ENCODE data around the gene KRTAP10-4.

Gene KRTAP10-4

DNA sequence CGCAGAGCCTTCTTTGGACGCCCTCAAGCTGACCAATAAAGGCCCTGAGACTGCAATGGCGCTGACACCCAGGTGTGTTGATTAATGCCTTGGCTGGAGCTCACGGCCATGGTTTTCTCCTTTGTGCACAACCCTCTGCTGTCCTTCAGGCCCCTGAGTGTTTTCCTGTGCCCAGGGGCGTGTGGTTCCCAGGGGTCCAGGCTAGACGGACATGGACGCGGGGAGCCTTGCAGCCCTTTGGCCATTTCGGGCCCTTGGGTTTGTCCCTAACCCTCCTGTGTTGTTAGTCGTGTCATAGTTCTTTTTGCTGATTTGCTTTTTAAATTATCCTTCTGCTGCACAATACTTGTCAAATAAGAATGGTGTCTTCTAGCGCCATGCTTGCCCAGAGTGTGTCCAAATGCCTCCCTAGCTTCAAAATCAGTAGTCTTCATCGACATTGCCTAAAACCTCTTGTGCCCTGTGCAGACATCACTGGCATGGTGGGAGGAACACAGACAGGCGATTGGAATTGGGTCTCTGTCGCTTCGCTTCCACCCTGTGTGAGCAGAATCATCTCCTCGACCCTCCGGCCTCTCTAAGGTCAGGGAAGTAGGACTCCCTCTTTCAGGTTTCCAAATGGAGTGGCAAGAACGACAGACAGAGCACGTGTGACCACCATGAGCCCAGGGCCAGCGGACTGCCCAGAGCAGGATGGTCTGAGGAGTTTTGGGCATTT lies 1.9 kb downstream of the KRTAP10-4 start:
- no peak overlapping the region for H4K91ac ChIP-seq (ENCODE audit: low read length)
- no peaks in the 10 kb centered on the region for H3K4me1 ChIP-seq (ENCODE audit: control insufficient read depth, insufficient read depth, low read depth, low read length)
- no peak overlapping the region for H2BK12ac ChIP-seq (ENCODE audit: low read length in 2 of 2)
- no peak overlapping the region for H3K4ac ChIP-seq (ENCODE audit: low read depth in 1 of 2, low read length in 2 of 2)
- H3K27me3 ChIP-seq (ENCODE audit: control insufficient read depth in 1 of 2, insufficient read depth in 1 of 2, low read length in 2 of 2): no peaks in the 10 kb centered on the region
- no peaks in the 10 kb centered on the region for H3K36me3 ChIP-seq (ENCODE audit: control insufficient read depth in 1 of 2, insufficient read depth in 2 of 2, low read depth in 1 of 2, low read length in 2 of 2)
- no peak for DNase-seq
- no peak overlapping the region for H3K4me3 ChIP-seq (ENCODE audit: insufficient read depth in 1 of 2, low read depth in 1 of 2, low read length in 2 of 2)
- H3K9ac ChIP-seq (ENCODE audit: low read length): no peak overlapping the region
- no peak overlapping the region for H2AFZ ChIP-seq (ENCODE audit: low read depth, low read length)
- WGBS: 81% methylated on average over 19 of the region's 20 CpGs
- H3K27ac ChIP-seq (ENCODE audit: low read length, poor library complexity, severe bottlenecking): no peak overlapping the region
- no peak overlapping the region for H2BK120ac ChIP-seq (ENCODE audit: low read depth, low read length)
- H3K23ac ChIP-seq (ENCODE audit: low read length in 2 of 2): no peak overlapping the region
- no peak overlapping the region for H2AK5ac ChIP-seq (ENCODE audit: low read length, severe bottlenecking)
- no peak overlapping the region for H3K18ac ChIP-seq (ENCODE audit: low read depth in 1 of 2, low read length in 2 of 2)
- no peaks in the 10 kb centered on the region for H3K79me1 ChIP-seq (replicated peaks; ENCODE audit: low read length, poor library complexity, severe bottlenecking)
- H4K8ac ChIP-seq (ENCODE audit: low read length): no peak overlapping the region
- H3K14ac ChIP-seq (ENCODE audit: low read length in 2 of 2): no peak overlapping the region
- H3K4me2 ChIP-seq (ENCODE audit: low read length, poor library complexity, severe bottlenecking): no peak overlapping the region
- no peak overlapping the region for H2BK5ac ChIP-seq (ENCODE audit: low read depth, low read length, poor library complexity, severe bottlenecking)
- no peak overlapping the region for H2BK15ac ChIP-seq (ENCODE audit: low read depth, poor library complexity, severe bottlenecking)
- peaks cover 32% of the 10 kb centered on the region for H3K9me3 ChIP-seq (ENCODE audit: control insufficient read depth, low read length)

DNA sequence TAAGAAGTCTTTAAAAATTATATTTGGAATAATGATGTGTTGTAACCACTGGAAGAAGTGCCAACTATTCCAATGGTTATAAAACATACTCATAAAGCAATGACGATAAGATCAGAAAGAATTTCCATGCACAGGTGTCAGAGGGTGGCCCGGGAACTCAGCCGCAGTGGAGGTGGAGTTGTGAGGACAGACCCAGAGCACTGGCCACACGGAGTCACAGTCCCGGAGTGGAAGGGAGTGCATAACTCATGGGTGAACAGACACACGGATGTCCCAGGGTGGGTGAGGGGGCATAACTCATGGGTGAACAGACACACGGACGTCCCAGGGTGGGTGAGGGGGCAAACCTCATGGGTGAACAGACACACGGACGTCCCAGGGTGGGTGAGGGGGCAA lies 2.5 kb downstream of the KRTAP10-4 start:
- WGBS: 88% methylated on average over 10 of the region's 10 CpGs
- Histone ChIP-seq H3K27ac (ENCODE audit: low read length, poor library complexity, severe bottlenecking) (no peak overlapping the region), H3K27me3 (ENCODE audit: control insufficient read depth in 1 of 2, insufficient read depth in 1 of 2, low read length in 2 of 2) (no peaks in the 10 kb centered on the region), H3K4me1 (ENCODE audit: control insufficient read depth, insufficient read depth, low read depth, low read length) (no peaks in the 10 kb centered on the region), H2BK15ac (ENCODE audit: low read depth, poor library complexity, severe bottlenecking) (no peak overlapping the region), H2BK12ac (ENCODE audit: low read length in 2 of 2) (no peak overlapping the region), H3K23ac (ENCODE audit: low read length in 2 of 2) (no peak overlapping the region), H3K79me1 (replicated peaks; ENCODE audit: low read length, poor library complexity, severe bottlenecking) (no peaks in the 10 kb centered on the region), H3K9ac (ENCODE audit: low read length) (no peak overlapping the region), H3K14ac (ENCODE audit: low read length in 2 of 2) (no peak overlapping the region), H3K36me3 (ENCODE audit: control insufficient read depth in 1 of 2, insufficient read depth in 2 of 2, low read depth in 1 of 2, low read length in 2 of 2) (no peaks in the 10 kb centered on the region), H3K9me3 (ENCODE audit: control insufficient read depth, low read length) (peaks cover 32% of the 10 kb centered on the region), H3K4me3 (ENCODE audit: insufficient read depth in 1 of 2, low read depth in 1 of 2, low read length in 2 of 2) (no peak overlapping the region), H2BK120ac (ENCODE audit: low read depth, low read length) (no peak overlapping the region), H2AK5ac (ENCODE audit: low read length, severe bottlenecking) (no peak overlapping the region), H3K4ac (ENCODE audit: low read depth in 1 of 2, low read length in 2 of 2) (no peak overlapping the region), H4K91ac (ENCODE audit: low read length) (no peak overlapping the region), H2AFZ (ENCODE audit: low read depth, low read length) (no peak overlapping the region), H3K18ac (ENCODE audit: low read depth in 1 of 2, low read length in 2 of 2) (no peak overlapping the region), H2BK5ac (ENCODE audit: low read depth, low read length, poor library complexity, severe bottlenecking) (no peak overlapping the region), H4K8ac (ENCODE audit: low read length) (no peak overlapping the region), H3K4me2 (ENCODE audit: low read length, poor library complexity, severe bottlenecking) (no peak overlapping the region)
- no peak for DNase-seq

DNA sequence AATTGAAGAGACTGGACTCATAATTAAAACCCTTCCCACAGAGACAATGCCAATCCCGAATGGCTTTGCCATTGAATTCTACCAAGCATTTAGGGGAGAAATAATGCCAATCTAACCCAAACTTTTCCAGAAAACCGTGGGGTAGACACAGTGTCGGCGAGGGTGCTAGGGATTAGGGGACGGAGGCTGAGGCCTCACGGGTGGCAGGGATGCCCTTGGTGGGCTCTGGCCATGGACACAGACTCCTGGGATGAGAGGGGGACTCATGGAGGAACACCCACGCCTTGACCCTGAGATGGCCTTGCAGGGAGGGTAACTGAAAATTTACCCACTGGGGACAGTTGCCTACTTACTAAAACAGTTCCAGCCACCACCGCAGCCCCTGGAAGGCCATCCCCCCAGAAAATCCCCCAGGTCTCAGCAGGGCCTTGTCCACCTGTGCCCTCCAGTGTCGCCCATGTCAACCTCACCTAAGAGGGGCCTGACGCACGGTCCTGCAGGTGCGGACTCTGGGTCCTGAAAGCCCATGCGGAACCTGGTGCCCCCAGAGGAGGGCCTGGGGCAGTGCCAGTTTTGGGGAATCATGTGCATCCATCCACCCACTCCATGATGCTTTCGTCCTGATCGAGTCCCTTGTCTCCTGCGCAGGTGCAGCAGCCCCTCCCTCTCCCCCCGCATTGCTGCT lies 5.0 kb downstream of the KRTAP10-4 start:
- Histone ChIP-seq H3K4me1 (ENCODE audit: control insufficient read depth, insufficient read depth, low read depth, low read length) (no peaks in the 10 kb centered on the region), H2AK5ac (ENCODE audit: low read length, severe bottlenecking) (no peak overlapping the region), H3K4ac (ENCODE audit: low read depth in 1 of 2, low read length in 2 of 2) (no peak overlapping the region), H4K8ac (ENCODE audit: low read length) (no peak overlapping the region), H3K36me3 (ENCODE audit: control insufficient read depth in 1 of 2, insufficient read depth in 2 of 2, low read depth in 1 of 2, low read length in 2 of 2) (no peaks in the 10 kb centered on the region), H3K4me2 (ENCODE audit: low read length, poor library complexity, severe bottlenecking) (no peak overlapping the region), H2BK15ac (ENCODE audit: low read depth, poor library complexity, severe bottlenecking) (no peak overlapping the region), H4K91ac (ENCODE audit: low read length) (no peak overlapping the region), H3K14ac (ENCODE audit: low read length in 2 of 2) (no peak overlapping the region), H2AFZ (ENCODE audit: low read depth, low read length) (no peak overlapping the region), H2BK5ac (ENCODE audit: low read depth, low read length, poor library complexity, severe bottlenecking) (no peak overlapping the region), H3K23ac (ENCODE audit: low read length in 2 of 2) (no peak overlapping the region), H3K9me3 (ENCODE audit: control insufficient read depth, low read length) (peaks cover 34% of the 10 kb centered on the region), H3K79me1 (replicated peaks; ENCODE audit: low read length, poor library complexity, severe bottlenecking) (no peaks in the 10 kb centered on the region), H3K27ac (ENCODE audit: low read length, poor library complexity, severe bottlenecking) (no peak overlapping the region), H3K4me3 (ENCODE audit: insufficient read depth in 1 of 2, low read depth in 1 of 2, low read length in 2 of 2) (no peak overlapping the region), H3K18ac (ENCODE audit: low read depth in 1 of 2, low read length in 2 of 2) (no peak overlapping the region), H3K27me3 (ENCODE audit: control insufficient read depth in 1 of 2, insufficient read depth in 1 of 2, low read length in 2 of 2) (no peaks in the 10 kb centered on the region), H2BK12ac (ENCODE audit: low read length in 2 of 2) (no peak overlapping the region), H3K9ac (ENCODE audit: low read length) (no peak overlapping the region), H2BK120ac (ENCODE audit: low read depth, low read length) (no peak overlapping the region)
- DNase-seq: no peak
- 87% methylated on average over 17 of the region's 17 CpGs for WGBS

DNA sequence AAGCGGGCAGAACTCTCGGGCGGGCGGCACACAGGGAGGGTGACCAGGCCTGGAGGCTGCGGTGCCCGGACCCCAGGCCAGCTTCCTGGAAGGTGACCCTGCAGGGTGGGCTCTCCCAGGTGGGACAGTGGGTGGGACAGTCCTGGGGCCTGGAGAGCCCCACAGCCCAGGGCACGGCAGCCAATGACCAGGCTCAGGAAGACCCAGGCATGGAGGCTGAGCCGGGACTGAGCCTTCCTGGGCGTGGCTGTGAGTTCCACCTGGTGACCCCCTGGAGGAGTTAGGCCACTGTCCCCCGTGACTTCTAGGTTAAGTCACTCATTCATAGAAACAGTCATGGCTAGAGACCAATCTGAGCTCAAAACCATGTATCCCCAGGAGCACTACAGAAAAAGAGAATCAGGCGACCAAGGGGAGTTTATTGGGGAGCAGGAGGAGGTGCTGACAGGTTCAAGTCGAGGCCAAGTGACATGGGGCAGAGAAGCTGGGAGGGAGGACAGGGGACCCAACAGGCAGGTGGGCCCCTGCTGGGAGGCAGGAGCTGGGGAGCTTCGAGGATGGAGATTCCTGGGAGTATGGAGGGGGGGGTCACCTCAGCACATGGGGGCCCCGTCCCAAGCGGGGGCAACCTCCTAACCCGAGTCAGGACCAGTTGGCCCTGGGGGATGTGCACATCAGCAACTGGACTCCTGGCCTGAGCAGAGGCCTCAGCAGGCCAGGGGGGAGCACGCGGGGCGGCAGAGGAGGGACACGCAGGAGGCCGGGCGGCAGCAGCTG lies 5.7 kb downstream of the KRTAP10-4 start:
- Histone ChIP-seq H3K23ac (ENCODE audit: low read length in 2 of 2) (no peak overlapping the region), H3K27ac (ENCODE audit: low read length, poor library complexity, severe bottlenecking) (no peak overlapping the region), H2AFZ (ENCODE audit: low read depth, low read length) (no peak overlapping the region), H3K4me1 (ENCODE audit: control insufficient read depth, insufficient read depth, low read depth, low read length) (no peaks in the 10 kb centered on the region), H3K79me1 (replicated peaks; ENCODE audit: low read length, poor library complexity, severe bottlenecking) (no peaks in the 10 kb centered on the region), H3K14ac (ENCODE audit: low read length in 2 of 2) (no peak overlapping the region), H3K18ac (ENCODE audit: low read depth in 1 of 2, low read length in 2 of 2) (no peak overlapping the region), H3K27me3 (ENCODE audit: control insufficient read depth in 1 of 2, insufficient read depth in 1 of 2, low read length in 2 of 2) (no peaks in the 10 kb centered on the region), H3K4ac (ENCODE audit: low read depth in 1 of 2, low read length in 2 of 2) (no peak overlapping the region), H3K9ac (ENCODE audit: low read length) (no peak overlapping the region), H3K4me3 (ENCODE audit: insufficient read depth in 1 of 2, low read depth in 1 of 2, low read length in 2 of 2) (no peak overlapping the region), H3K4me2 (ENCODE audit: low read length, poor library complexity, severe bottlenecking) (no peak overlapping the region), H2BK12ac (ENCODE audit: low read length in 2 of 2) (no peak overlapping the region), H2BK120ac (ENCODE audit: low read depth, low read length) (no peak overlapping the region), H4K91ac (ENCODE audit: low read length) (no peak overlapping the region), H2BK5ac (ENCODE audit: low read depth, low read length, poor library complexity, severe bottlenecking) (no peak overlapping the region), H3K9me3 (ENCODE audit: control insufficient read depth, low read length) (peaks cover 34% of the 10 kb centered on the region), H2BK15ac (ENCODE audit: low read depth, poor library complexity, severe bottlenecking) (no peak overlapping the region), H3K36me3 (ENCODE audit: control insufficient read depth in 1 of 2, insufficient read depth in 2 of 2, low read depth in 1 of 2, low read length in 2 of 2) (no peaks in the 10 kb centered on the region), H2AK5ac (ENCODE audit: low read length, severe bottlenecking) (no peak overlapping the region), H4K8ac (ENCODE audit: low read length) (no peak overlapping the region)
- DNase-seq: no peak
- 77% methylated on average over 22 of the region's 22 CpGs for WGBS

All from mesenchymal stem cell (in vitro differentiated cells and primary cell).